Measurements from ENCODE around the gene GAB4.
"Not testable (repeated sequence)": the region's sequence is repeated elsewhere in the genome, so short reads cannot be mapped to it uniquely, and the experiment has no call there.

Gene GAB4

DNA sequence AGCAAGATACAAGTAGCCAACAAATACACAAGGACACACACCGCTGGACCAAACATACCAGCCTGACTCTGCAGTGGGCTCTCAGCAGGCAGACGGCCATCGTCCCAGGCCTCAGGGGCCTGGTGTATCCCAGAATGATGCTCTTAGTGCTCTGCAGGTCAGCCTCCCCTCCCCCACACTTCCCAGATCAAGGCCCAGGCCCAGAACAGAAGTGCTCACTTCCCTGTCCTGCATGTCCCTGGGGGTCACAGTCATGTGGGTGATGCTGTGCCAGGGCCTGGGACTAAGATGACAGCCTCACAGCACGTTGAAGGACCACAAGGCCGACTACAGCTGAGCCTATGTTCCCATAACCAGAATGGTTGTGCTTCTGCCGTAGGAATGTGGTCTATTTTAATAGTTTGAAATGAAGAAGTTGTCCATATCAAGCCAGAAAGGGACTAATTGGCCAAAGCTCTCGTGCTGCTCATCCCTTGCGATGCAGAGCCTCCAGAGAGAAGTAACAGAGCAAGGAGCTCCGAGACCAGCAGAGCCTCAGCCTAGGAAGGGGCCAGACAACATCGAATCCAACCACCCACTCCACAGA lies 48.6 kb downstream of the GAB4 start:
- no peak for DNase-seq (ENCODE audit: low read depth in 2 of 2)

DNA sequence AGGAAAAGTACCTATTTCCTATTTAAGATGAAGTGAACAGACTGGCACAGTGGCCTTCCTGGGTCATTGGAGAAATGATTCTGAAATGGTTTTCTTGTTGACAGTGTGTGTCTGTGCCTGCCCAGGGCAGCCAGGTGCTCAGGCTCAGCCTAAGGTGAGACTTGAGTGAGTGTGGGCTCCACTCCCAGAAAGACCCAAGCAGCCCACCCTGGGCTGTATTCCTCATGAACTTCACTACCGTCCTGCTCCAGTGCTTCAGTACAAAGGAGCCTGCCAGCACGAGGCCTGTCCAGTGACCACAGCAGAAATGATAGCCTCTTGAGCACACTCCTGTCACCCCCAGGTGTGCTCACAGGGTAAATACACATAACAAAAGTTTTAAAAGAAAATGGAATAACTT lies 49.5 kb downstream of the GAB4 start:
- DNase-seq (ENCODE audit: low read depth in 2 of 2) = no peak

DNA sequence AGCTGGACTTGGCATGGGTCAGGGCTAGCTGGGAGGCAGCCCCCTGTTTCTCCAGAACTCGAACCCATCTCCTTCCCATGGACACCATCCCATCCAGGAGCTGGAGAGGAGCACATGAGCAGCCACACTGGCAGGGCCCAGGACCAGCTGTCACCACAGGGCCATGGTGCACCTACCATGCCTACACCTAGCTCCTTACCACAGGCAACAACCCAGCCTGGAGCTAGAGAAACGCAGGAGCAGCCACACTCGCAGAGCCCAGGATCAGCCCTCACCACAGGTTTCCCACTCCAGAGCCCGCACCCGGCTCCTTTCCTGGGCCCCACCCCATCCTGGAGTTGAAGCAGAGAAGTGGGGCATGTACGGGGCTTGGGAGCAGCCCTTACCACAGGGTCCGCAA lies 50.2 kb downstream of the GAB4 start:
- no peak for DNase-seq (ENCODE audit: low read depth in 2 of 2)

DNA sequence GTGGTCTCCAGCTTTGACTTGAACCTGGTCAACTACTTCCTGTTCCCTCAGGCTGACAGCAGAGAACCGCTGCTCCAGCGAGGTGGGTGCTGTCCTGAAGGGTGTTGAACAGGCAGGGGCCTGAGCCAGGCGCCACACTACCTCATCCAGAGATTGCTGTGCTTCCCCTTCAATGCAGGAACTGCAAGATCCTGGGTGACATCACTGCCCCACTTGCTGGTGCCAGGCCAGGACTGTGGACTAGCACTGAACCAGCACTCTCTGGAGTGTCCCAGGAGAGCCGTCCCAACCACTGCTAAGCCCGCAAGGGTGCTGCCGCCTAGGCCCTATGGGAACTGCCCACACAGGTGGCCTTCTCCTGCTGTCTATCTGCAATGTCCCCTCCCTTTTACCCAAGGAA lies 51.7 kb downstream of the GAB4 start:
- DNase-seq (ENCODE audit: low read depth in 2 of 2) = no peak

DNA sequence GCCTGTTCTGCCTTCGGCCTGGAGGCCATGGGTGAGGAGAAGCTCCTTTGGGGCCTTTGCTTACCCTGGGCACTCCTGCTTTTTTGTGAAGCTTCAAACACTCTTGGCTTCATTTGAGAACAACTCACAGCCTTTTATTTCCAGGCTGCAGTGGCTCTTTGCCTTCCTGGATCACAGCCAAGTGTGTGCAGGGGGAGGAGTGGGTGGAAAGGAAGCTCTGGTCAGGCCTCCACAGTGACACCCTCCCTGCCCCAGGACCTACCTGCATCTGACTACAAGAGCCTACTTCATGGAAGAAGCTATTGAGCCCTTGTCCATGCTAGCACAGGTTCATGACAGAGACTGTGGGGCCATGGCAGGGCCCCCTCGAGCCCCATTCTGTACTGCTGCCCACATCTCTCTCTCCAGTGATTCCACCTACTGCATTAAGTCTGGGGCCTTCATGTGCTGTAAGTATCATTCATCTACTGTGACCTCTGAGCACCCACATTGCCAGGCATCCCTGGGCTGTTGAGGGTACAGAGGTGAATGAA lies 52.3 kb downstream of the GAB4 start:
- no peak for DNase-seq (ENCODE audit: low read depth in 2 of 2)

DNA sequence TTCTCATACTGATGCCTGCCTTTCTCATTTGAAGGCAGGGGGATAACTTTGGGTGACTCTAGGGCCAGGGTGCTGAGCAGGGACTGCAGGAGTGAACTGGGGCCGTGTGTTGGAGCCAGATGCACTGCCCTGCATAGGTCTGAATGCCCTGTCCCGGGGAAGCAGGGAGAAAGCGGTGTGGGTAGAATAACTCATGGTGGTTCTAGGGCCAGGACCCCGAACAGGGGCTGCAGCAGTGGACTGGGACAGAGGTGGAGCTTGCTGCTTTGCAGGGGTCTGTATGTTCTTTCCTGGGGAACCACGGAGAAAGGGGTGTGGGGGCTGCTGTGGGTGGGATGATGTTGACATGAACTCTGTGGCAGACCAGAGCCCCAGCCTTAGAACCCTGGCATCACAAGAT lies 52.9 kb downstream of the GAB4 start:
- no peak for DNase-seq (ENCODE audit: low read depth in 2 of 2)

DNA sequence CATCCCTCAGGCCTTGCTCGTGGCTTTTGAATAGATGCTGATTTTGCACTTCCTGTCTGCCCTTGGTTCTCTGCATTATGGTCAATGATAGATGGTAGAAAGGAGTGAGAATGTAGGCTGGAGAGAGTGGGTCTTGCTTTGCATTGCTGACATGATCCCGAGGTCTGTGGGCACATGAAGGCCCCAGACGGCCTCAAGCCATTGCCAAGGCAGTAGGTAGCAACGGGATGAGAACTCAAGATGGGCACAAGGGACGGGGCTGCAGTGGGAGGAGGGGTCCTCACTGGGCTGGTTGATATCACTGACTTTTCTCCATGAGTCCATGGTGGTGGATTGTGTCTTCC lies 54.0 kb downstream of the GAB4 start:
- no peak for DNase-seq (ENCODE audit: low read depth in 2 of 2)

DNA sequence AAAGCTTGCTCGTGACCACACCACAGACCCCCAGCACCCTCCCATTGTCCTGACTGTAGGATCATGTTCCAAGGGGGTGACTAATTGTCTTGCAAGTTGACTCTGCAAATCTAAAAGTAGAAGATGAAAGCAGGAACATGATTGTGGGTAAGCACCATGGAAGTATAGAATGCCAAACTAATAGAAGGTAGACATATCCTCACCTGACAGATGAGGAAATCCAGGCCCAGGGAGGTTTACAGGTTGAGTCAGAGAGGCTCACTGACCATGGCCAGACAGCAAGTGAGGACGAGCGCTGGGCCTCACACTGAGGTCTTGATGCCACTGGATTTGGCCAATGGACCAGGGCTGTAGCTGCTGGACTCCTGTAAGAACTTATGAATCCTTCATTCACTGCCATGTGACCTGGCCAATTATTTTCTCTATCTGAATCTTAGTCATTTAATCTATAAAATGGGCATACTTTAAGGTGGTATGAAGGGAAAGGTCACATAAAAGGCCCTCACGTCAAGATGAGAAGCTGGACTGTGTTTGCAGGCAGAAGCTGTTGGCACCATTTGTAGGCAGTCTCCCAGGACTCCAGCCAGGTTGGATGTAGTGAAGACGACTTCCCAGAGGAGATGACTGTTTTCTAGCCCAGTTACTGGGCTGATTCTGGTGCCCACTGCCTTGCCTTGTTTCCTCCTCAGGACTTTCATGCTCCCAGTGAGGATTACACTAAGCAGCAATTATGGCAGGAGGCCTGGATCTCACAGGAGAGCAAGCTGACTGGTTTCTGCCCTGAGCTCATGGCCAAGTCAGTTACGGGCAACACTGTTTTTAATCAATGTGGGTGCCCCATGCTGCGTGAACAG lies 54.6 kb downstream of the GAB4 start:
- no peak for DNase-seq (ENCODE audit: low read depth in 2 of 2)

DNA sequence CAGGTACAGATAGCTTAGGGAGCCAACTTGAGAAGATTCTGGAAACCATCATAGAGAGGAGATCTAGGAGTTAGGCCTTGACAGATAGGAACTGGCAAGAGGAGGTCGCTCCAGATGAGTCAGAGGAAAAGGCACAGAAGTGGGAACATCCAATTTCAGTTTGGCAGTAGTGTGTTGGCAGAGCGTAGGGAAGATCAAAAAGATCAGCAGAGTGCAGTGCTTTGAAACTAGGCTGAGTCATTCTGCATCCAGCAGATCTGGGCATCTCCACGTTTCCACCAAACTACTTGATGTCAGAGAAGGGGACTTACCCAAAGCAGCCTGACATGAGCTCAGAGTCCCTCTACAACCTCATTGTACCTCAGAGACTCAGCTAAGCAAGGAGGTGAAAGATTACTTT lies 58.5 kb downstream of the GAB4 start:
- DNase-seq (ENCODE audit: low read depth in 2 of 2) = peak in 1 of 2 experiments; percentile 9

DNA sequence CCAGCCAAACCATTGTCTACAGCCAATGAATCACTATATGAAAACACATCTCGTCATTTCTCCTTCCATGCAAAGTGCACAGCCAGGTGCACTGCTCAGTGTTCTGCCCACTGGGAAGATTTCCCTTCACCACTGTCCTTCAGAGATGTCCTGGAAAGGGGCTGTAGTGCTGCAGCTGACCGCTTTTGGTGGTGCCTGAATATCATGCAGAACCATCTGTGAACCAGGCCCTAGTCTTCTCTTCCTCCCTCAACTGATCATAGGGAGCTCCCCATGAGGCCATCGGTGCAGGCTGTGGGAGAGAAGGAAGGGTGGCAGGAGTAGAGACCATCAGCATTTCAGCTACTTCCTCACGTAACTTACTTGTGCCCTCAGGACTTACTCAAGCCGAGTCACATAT lies 70.2 kb downstream of the GAB4 start:
- DNase-seq (ENCODE audit: low read depth in 2 of 2) = no peak

DNA sequence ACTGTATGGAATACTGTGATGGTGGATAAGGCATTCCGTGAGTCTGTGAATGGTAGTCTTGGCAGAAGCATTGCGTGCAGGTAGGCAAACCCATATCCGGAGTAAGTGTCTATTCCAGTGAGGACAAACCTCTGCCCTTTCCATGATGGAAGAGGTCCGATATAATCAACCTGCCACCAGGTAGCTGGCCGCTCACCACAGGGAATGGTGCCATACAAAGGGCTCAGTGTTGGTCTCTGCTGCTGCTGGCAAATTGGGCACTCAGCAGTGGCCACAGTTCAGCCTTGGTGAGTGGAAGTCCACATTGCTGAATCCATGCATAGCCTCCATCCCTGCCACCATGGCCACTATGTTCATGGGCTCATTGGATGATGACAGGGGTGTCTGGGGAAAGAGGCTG lies 70.8 kb downstream of the GAB4 start:
- not testable (repeated sequence) for DNase-seq (ENCODE audit: low read depth in 2 of 2)

DNA sequence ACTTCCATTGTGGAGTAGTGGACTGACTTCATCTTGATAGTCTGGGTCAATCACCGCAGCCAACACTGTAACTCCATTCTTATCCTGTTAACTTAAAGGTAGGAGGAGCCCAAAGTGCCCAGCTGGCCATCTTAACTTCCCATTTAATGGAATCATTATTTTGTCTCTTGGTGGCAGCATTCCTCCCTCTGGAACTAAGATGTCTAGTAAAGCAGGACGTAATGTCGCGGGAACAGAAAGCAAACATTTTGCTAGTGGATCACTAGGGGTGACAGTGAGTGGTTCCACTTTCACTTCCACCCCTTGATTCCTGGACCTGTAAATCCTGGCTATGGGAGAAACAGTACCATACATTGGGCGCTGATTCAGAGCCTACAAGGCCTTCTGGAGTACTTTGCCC lies 71.4 kb downstream of the GAB4 start:
- no peak for DNase-seq (ENCODE audit: low read depth in 2 of 2)

DNA sequence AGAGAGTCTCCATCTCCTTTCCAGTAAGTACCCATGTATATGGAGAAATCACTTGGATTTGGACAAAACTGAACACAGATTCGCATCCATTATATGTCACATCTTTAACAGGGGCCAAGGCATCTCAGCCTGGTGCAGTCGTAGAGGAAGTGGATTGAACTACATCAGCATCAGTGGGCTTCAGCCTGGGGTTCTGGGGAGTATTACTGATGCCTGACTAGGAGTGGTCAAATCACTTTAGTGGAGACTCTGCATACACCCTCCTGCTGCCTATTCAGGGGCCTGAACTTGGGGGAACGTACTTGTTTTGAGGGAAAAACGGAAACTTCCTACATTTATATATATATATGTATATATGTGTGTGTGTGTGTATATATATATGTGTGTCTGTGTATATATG lies 72.8 kb downstream of the GAB4 start:
- no peak for DNase-seq (ENCODE audit: low read depth in 2 of 2)

DNA sequence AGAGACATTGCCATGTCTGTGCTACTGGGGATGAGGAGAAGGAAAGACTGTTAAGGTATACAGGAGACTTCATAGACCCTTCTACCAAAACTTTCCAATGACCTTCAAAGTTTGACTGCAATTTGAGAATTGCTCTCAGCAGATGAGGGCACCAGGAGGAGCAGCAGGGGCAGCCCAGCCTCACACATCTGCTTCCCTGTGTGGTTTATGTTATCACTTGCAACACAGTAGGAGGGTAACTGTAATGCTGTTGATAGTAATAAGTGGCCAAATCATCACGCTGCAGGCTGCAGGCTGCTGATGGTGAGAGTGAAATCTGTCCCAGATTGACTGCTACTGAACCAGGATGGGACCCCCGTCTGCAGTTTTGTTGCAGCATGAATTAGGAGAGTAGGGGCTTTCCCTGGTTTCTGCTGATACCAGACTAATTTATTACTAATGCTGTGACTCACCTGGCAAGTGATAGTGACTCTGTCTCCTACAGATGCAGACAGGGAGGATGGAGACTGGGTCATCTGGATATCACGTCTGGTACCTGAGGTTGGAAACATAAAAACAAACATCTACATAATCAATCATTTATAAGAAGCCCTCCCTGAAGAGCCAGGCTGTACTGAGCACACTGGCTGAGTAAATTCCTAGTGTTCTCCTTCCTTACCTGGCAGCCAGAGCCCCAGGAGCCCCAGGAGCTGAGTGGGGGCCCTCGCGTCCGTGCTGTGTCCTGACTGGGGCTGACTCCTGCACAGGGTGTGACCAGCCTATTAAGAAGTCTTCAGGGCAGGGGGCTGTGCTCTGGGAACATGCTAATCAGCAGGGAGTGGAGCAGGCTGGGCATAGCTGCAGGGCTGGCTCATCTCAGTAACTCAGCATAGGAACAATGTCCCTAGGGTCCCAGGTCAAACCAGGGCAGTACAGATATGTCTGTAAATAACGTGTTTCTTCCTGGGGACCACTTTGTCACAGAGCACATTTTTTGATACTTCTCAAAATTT lies 74.4 kb downstream of the GAB4 start:
- no peak for DNase-seq (ENCODE audit: low read depth in 2 of 2)

DNA sequence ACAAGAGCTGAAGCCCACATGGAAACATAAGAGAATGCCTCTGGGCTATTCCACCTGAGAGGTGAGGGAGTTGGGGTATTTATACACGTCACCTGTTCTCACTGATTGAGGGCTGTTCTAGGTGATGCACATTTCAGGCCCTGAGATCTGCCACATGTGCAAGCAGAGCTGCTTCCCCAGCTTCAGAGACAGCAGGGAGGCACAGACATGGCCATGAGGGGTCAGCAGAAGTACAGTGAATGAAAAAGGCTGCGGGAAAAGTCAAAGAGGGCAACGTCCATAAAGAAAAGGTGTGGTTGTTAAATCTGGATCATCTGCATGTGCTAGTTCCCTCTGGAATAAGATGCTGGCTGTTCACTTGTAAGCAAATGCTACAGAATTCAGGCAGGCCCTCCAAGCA lies 75.4 kb downstream of the GAB4 start:
- no peak for DNase-seq (ENCODE audit: low read depth in 2 of 2)

DNA sequence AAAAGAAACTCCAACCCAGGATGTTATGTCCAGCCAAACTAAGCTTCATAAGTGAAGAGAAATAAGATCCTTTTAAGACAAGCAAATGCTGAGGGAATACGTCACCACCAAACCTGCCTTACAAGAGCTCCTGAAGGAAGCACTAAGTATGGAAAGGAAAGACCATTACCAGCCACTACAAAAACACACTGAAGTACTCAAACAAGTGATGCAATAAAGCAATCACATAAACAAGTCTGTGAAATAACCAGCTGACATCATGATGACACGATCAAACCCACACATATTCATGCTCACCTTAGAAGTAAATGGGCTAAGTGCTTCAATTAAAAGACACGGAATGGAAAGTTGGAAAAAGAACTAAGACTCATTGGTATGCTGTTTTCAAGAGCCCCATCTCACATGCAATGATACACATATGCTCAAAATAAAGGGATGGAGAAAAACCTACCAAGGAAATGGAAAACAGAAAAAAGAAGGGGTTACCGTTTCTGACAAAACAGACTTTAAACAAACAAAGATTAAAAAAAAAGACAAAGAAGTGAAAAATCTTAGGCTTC lies 82.5 kb downstream of the GAB4 start:
- no peak for DNase-seq (ENCODE audit: low read depth in 2 of 2)

DNA sequence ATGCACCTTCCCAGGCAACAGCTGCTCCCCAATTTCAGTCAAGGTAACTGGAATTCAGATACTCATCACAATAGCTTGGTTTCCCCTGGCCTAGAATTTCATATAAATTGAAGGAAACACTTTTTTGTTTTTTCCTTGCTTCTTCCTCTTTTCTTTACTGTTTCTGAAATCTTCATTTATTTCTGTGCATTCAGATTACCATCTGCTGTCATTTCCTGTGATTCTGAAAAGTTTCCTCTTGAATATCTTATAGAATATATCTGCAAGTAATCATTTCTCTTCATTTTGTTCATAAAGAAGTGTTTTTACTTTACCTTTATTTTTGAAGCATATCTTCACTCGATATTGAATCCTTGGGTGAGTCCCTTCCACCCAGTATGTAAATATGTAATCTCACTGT lies 85.3 kb downstream of the GAB4 start:
- DNase-seq (ENCODE audit: low read depth in 2 of 2) = no peak

DNA sequence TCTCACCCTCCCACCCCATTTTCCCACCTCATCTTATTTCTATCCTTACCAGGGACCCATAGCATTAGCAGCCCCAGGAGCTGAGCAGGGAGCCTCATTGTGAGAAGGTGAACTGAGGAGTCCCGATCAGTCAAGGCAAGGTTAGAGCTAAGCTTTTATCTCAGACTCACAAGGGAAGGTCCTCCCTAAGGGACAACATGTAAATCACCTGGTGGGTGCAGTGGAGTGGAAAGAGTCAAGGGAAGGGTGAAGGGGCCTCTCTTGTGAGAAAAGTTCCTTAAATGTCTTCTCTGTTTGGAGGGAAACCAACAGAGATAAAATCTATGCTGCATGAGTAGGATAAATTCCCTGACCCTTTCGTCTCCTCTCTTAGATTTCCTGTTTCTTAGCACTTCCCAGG lies 85.9 kb downstream of the GAB4 start:
- DNase-seq (ENCODE audit: low read depth in 2 of 2) = no peak

DNA sequence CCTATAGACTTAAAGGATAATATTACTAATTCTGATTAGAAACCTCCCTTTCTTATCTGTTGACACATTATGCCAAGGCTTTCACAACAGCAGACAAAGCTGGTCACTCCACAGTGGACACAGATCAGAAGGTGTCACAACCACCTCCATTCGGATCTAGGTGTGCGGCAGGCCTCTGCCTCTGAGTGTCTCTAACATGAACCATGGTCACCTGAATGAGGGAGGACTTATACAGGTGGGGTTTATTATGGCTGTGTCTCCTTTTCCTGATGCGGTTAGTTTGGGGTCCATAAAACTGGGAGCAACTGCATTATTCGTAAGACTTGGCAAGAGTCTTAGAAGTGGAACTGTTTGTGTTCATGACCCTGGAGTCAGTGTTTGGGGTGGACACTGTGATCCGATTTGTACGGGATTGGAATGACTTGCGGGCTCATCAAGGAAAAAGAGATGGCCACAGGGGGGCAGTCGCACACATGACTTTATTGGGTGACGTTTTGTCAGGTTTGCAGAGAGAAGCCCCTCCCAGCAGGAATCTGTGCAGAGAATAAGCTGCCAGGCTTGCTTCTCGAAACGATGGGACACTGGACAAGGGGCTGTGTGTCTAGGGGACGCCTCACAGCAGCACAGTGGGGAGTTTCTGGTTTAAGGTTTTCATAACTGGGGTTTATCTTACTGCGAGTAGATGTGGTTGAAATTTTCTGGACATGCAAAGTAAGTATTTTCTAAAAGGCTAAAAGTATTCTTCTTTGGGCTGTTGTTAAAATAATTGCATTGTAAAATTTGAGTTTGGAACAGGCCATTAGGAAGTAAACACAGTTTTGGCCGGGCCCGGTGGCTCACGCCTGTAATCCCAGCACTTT lies 90.6 kb downstream of the GAB4 start:
- peak; percentile 44 to 68 for DNase-seq (ENCODE audit: low read depth in 2 of 2)

DNA sequence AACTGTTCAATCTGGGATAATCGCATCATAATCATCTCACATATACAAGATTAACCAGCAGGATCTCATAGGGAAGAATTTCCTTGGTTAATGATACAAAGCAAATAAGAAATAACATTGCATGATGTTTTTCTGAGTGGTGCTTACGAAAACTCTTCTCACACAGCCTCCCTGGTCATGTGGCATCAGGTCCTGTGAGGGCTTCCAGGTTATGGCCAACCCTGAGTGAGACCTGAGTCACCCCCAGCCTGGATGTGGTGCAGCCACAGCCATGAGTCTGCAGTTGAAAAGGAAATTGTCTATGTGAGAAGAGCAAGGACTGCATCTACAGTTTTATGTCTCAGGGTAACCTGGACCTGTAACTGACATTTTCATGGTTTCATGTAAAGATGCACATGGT lies 92.3 kb downstream of the GAB4 start:
- DNase-seq (ENCODE audit: low read depth in 2 of 2) = no peak

DNA sequence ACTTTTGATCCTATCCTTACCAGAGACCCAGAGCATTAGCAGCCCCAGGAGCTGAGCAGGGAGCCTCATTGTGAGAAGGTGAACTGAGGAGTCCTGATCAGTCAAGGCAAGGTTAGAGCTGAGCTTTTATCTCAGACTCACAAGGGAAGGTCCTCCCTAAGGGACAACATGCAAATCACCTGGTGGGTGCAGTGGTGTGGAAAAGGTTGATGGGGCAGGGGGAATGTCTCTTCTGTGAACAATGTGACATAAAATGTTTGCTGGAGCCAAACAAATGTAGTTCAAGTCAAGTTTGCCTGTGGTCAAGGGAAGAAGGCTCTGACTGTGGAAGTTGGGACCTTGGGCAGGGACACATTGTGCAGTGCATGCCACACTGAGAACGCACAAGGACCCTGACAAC lies 93.1 kb downstream of the GAB4 start:
- not testable (repeated sequence) for DNase-seq (ENCODE audit: low read depth in 2 of 2)
